H54 (cell line): Measurements from ENCODE around the gene LMO7.
"Not testable (repeated sequence)": the region's sequence is repeated elsewhere in the genome, so short reads cannot be mapped to it uniquely, and the experiment has no call there.

Experiments used
- DNase-seq: peaks from one replicate; pipeline ENCODE4 v3.0.0; 2011; ENCODE audit warnings: low spot score, mixed read lengths; ENCODE audit not compliant: insufficient read length
- FAIRE-seq: peaks from 3 replicates; lab custom pipeline; 2011; peaks lifted over from hg19 to GRCh38; lab: Jason Lieb, UNC
- POLR2A ChIP-seq: IDR thresholded peaks from 2 replicates; pipeline ENCODE4 v1.6.1; 2011; ENCODE audit warnings: low read depth, mild to moderate bottlenecking, low read length

Gene LMO7

DNA sequence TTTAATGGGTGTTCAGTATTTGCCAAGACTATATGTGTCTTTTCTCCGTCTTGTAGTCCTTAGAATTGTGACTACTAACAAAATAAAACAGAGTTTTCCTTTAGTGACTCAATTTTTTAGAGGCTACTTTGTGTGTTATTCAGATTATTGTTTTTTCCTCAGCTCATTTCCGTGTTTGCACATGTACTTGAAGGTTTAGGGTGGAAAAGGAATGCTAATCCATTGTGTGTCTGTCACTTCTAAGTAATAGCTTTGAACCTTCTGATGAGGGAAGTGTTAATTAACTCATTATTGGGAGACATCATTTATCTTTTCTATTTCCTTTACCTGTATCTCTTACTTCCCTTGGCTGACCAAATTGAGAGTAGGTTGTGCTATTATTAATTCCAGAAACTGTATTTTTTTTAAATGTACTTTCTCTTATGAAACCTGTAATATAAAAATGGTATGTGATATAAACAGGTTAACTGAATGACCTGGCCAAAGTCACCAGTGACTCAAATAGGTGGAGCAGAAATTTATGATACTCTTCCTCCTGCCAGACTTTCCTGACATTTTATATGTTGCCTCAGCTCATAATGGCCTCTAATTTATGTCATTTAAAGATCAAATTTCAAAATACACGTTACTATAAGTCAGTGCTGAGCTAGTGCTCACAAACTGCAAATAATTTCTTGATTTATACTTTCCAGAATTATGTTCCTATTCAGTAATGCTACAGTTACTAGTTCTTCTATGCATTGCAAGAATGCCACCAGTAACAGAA lies 88.8 kb downstream of the LMO7 start:
- DNase-seq, result no peak
- no peak for TF ChIP-seq POLR2A
- peak; percentile 55 for FAIRE-seq

- FAIRE-seq, result peak; percentile 11
Measured at GRCh38 chr13:75725736-75726135, 89.6 kb downstream of the LMO7 start.

GRCh38 chr13:75726306-75726705 lies 90.2 kb downstream of the LMO7 start:
- no peak for TF ChIP-seq POLR2A
- DNase-seq, result no peak
- FAIRE-seq, result no peak

More at GRCh38 chr13:75725736-75726135, 89.6 kb downstream of the LMO7 start:
- DNase-seq, result no peak
- TF ChIP-seq POLR2A, result no peak

GRCh38 chr13:75733113-75733512 lies 97.0 kb downstream of the LMO7 start:
- not testable (repeated sequence) for FAIRE-seq, DNase-seq

DNA sequence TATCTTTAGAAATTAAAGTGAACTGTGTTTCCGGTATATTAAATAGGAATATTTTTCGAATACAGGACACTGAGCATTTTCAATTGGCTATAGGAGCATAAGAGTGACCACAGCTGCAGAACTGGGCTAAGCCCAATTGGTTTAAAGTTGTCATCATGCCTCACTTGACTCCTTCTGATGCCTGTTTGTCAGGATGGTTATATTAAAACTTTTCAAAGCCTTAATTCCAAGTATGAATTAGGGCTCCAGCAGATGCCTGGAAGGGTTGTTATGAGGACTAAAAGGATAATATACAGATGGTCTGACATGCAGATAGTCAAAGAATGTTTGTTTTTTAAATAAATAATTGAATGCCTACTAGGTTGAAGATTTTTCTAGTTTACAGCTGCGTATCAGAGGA lies 100.0 kb downstream of the LMO7 start:
- DNase-seq (no peak), FAIRE-seq (no peak)
- TF ChIP-seq POLR2A, result no peak

GRCh38 chr13:75738841-75739240 lies 102.7 kb downstream of the LMO7 start:
- TF ChIP-seq POLR2A, result no peak
- FAIRE-seq (no peak), DNase-seq (no peak)

GRCh38 chr13:75739244-75739868 lies 103.2 kb downstream of the LMO7 start:
- no peak for TF ChIP-seq POLR2A
- FAIRE-seq, result peak; percentile 89
- no peak for DNase-seq

DNA sequence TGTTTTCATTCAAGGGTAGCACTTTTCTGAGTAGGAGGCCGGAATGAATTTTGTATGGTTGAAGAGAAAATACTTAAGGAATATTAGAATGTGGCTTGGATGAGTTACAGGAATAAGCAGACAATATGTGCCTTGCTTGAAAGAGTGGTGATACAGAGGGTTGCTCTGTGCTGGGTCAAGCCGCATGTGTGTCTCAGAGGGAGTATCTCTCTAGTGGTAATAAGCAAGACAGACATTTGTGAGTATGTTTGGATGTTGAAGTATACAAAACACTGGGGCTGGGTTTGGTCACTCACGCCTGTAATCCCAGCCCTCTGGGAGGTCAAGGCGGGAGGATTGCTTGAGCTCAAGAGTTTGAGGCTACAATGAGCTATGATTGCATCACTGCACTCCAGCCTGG lies 103.9 kb downstream of the LMO7 start:
- TF ChIP-seq POLR2A, result no peak
- no peak for DNase-seq

GRCh38 chr13:75743072-75743471 lies 106.9 kb downstream of the LMO7 start:
- FAIRE-seq, DNase-seq: not testable (repeated sequence)

More for the DNA sequence above, 103.9 kb downstream of the LMO7 start:
- FAIRE-seq, result no peak

DNA sequence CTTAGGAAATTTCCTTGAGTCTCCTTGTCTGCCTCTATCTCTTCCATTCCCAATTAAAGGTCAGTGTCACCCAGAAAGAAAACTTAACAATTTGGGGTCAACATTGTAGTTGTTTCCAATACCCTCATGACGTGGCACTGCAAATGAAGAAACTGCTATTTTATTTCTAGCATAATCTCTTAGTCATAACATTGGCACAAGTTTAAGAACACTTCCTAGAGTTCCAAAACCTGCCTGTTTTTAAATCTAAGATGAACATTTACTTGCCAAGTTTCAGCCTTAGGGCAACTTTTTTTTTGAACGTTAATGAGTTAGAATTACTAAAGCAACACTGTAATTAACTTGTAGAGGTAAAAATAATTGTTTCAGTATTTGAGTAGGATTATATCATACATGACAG lies 108.0 kb downstream of the LMO7 start:
- no peak for TF ChIP-seq POLR2A
- FAIRE-seq (no peak), DNase-seq (no peak)

DNA sequence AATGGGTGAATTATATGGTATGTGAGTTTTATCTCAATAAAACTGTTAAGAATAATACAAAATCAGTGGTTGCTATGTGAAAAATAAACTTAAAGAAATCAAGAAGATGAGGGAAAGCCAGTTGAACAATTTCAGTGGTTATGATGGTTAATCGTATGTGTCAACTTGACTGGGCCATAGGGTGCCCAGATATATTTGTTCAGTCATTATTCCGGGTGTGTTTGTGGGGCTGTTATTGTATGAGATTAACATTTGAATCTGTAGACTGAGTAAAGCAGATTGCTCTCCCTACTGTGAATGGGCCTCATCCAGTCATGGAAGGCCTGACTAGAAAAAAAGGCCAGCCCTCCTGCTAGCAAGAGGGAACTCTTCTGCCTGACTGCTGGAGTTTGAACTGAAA lies 109.3 kb downstream of the LMO7 start:
- no peak for TF ChIP-seq POLR2A
- FAIRE-seq (no peak), DNase-seq (no peak)

DNA sequence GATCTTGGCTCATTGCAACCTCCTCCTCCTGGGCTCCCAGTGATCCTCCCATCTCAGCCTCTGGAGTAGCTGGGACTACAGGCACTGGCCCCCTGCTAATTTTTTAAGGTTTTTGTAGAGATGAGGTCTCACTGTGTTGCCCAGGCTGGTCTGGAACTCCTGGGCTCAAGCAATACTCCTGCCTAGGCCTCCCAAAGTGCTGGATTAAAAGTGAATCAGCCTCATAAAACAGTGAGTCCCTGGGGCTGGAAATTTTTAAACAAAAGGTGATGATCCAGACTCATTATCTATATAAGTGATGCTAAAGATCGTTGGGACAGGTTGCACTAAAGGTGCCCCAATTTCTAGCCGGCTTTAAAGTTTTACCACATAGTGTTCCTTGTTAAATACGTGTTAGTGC lies 112.7 kb downstream of the LMO7 start:
- DNase-seq, result no peak
- no peak for TF ChIP-seq POLR2A
- no peak for FAIRE-seq

GRCh38 chr13:75749407-75749806 lies 113.3 kb downstream of the LMO7 start:
- no peak for TF ChIP-seq POLR2A
- FAIRE-seq (peak; percentile 30), DNase-seq (peak; percentile 4)

DNA sequence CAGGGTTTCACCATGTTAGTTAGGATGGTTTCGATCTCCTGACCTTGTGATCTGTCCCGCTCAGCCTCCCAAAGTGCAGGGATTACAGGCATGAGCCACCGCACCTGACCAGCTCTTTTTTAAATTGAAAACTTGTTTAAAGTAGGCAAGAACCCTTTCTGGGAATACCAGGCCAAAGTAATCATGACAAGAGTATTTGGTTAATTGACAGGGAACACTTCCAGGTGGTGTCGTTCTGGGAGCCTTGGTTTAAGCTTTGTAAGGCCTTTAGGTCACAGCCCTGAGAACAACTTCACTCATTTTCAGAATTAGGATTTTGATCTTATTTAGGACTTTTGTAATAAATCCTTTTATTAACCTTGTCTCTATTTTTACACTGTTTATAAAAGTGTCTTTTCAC lies 115.2 kb downstream of the LMO7 start:
- no peak for FAIRE-seq

DNA sequence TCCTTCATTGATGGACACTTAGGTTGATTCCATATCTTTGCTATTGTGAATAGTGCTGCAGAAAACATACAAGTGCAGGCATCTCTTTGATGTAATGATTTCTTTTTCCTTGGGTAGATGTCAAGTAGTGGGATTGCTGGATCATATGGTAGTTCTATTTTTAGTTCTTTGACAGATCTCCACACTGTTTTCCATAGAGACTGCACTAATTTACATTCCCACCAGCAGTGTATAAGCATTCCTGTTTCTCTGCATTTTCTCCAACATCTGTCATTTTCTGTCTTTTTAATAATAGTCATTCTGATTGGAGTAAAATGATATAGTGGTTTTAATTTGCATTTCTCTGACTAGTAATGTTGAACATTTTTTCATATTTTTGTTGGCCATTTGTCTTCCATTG lies 116.7 kb downstream of the LMO7 start:
- no peak for TF ChIP-seq POLR2A
- no peak for DNase-seq
- FAIRE-seq, result no peak

More for the DNA sequence above, 115.2 kb downstream of the LMO7 start:
- DNase-seq, result no peak
- no peak for TF ChIP-seq POLR2A
